OCI-LY1 (cell line): ENCODE measurements around the gene TASP1.

Experiments
- H2AFZ ChIP-seq: fragments of 200-600 bp; sonication (generic), shearing (Covaris generic); 2 replicates; pipeline ENCODE4 v1.6.0; 2014; ENCODE audit warnings: antibody characterized with exemption, mild to moderate bottlenecking, low read length
- H3F3A ChIP-seq: fragments of 200-600 bp; sonication (generic), shearing (Covaris generic); 2 replicates; pipeline ENCODE4 v1.6.0; 2014; ENCODE audit warnings: mild to moderate bottlenecking, antibody characterized with exemption, low read length, moderate library complexity; ENCODE audit not compliant: insufficient read depth
- H3K27ac ChIP-seq: fragments of 200-600 bp; sonication (generic); 2 replicates; pipeline ENCODE4 v1.5.1; 2014; ENCODE audit warnings: low read length, mixed run types, mild to moderate bottlenecking, low read depth; ENCODE audit not compliant: poor library complexity, severe bottlenecking
- H3K27me3 ChIP-seq: fragments of 200-600 bp; sonication (generic); 2 replicates; pipeline ENCODE4 v1.6.0; 2014; ENCODE audit warnings: antibody characterized with exemption, mild to moderate bottlenecking, low read length, moderate library complexity; ENCODE audit not compliant: insufficient read depth
- H3K36me3 ChIP-seq: fragments of 200-600 bp; sonication (generic); 2 replicates; pipeline ENCODE4 v1.6.1; 2014; ENCODE audit warnings: mild to moderate bottlenecking, antibody characterized with exemption, low read length, moderate library complexity, mixed read lengths; ENCODE audit not compliant: insufficient read depth
- H3K4me1 ChIP-seq: fragments of 200-600 bp; sonication (generic); 2 replicates; pipeline ENCODE4 v1.5.1; 2014; ENCODE audit warnings: mild to moderate bottlenecking, low read length, moderate library complexity; ENCODE audit not compliant: insufficient read depth, severe bottlenecking
- H3K4me2 ChIP-seq: fragments of 200-600 bp; sonication (generic), shearing (Covaris generic); 2 replicates; pipeline ENCODE4 v1.6.1; 2014; ENCODE audit warnings: low read length
- H3K4me3 ChIP-seq: fragments of 200-600 bp; sonication (generic); 2 replicates; pipeline ENCODE4 v1.5.1; 2014; ENCODE audit warnings: low read length, low read depth, mild to moderate bottlenecking, mixed read lengths; ENCODE audit not compliant: poor library complexity, severe bottlenecking
- H3K79me2 ChIP-seq: fragments of 200-600 bp; shearing (Covaris generic); 2 replicates; pipeline ENCODE4 v1.6.1; 2016; ENCODE audit warnings: mixed run types, low read length, mixed read lengths; ENCODE audit not compliant: insufficient read depth
- H3K9ac ChIP-seq: fragments of 200-600 bp; sonication (generic), shearing (Covaris generic); 2 replicates; pipeline ENCODE4 v1.6.1; 2014; ENCODE audit warnings: mild to moderate bottlenecking, low read length, mixed read lengths
- H3K9me2 ChIP-seq: fragments of 200-600 bp; sonication (generic), shearing (Covaris generic); 2 replicates; pipeline ENCODE4 v1.6.1; 2014; ENCODE audit warnings: low read depth, mild to moderate bottlenecking, low read length, mixed read lengths
- H3K9me3 ChIP-seq: fragments of 200-600 bp; shearing (Covaris generic); 2 replicates; pipeline ENCODE4 v1.6.1; 2014; ENCODE audit warnings: low read length, mixed read lengths
- H4K20me1 ChIP-seq: fragments of 200-600 bp; sonication (generic), shearing (Covaris generic); 2 replicates; pipeline ENCODE4 v1.6.0; 2016; ENCODE audit warnings: mild to moderate bottlenecking, low read length; ENCODE audit not compliant: insufficient read depth
- EZH2 ChIP-seq: fragments of 200-600 bp; sonication (generic), shearing (Covaris generic); IDR thresholded peaks from 2 replicates; pipeline ENCODE4 v1.8.0; 2017; ENCODE audit warnings: borderline replicate concordance, mixed run types, mild to moderate bottlenecking, antibody characterized with exemption, low read length, moderate library complexity, mixed read lengths
- TF ChIP-seq, protein P1 (sequence below): fragments of 200-600 bp; sonication (generic), shearing (Covaris generic); IDR thresholded peaks from 2 replicates; pipeline ENCODE4 v1.5.1; 2017; ENCODE audit warnings: mild to moderate bottlenecking, antibody characterized with exemption, low read length, moderate library complexity, mixed read lengths

The TASP1 gene

DNA sequence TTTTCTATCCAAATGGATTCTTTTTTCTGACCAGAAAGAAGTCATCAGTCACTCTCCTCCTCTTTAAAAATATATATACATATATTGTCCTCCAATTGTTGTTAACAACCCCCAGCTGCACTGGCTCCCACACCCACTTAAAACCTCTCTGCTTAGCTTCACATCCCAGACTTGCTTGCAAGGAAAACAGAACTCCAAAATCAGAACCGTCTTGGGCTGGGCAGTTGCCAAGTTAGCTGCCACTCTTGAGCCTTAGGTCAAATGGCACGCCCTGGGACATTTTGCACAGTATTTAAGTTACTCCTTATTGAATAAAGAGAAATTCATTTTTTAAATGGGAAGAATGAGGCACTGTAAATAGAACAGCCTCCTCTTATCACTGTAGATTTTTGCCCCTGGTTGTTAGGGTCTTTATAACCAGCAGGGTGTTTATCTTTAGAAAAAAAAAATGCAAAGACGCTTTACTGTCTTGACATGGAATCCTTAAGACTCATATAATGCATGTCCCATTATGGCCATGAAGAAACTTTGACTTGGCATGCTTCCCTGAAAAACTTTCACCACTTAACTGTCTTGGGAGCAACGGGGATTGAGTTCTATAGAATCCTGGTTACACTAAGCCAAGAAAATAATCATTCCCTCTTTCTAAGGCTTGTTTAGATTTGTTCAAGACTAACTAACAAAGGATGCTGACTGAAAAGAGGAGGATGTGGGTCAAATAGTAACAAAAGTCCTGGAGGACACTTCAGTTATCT is 213.2 kb downstream of the TASP1 start:
- Histone ChIP-seq H3K36me3 (no peaks in the 10 kb centered on the region), H3K27me3 (no peaks in the 10 kb centered on the region), H3K9ac (no peak overlapping the region), H3K27ac (no peak overlapping the region), H4K20me1 (no peaks in the 10 kb centered on the region), H3K9me2 (no peaks in the 10 kb centered on the region), H3F3A (no peaks in the 10 kb centered on the region), H3K79me2 (no peaks in the 10 kb centered on the region), H3K4me3 (no peak overlapping the region), H3K4me2 (no peak overlapping the region), H3K4me1 (peaks cover 3% of the 10 kb centered on the region), H3K9me3 (no peaks in the 10 kb centered on the region), H2AFZ (no peak overlapping the region)
- TF ChIP-seq, protein P1, sequence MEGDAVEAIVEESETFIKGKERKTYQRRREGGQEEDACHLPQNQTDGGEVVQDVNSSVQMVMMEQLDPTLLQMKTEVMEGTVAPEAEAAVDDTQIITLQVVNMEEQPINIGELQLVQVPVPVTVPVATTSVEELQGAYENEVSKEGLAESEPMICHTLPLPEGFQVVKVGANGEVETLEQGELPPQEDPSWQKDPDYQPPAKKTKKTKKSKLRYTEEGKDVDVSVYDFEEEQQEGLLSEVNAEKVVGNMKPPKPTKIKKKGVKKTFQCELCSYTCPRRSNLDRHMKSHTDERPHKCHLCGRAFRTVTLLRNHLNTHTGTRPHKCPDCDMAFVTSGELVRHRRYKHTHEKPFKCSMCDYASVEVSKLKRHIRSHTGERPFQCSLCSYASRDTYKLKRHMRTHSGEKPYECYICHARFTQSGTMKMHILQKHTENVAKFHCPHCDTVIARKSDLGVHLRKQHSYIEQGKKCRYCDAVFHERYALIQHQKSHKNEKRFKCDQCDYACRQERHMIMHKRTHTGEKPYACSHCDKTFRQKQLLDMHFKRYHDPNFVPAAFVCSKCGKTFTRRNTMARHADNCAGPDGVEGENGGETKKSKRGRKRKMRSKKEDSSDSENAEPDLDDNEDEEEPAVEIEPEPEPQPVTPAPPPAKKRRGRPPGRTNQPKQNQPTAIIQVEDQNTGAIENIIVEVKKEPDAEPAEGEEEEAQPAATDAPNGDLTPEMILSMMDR = no peak

DNA sequence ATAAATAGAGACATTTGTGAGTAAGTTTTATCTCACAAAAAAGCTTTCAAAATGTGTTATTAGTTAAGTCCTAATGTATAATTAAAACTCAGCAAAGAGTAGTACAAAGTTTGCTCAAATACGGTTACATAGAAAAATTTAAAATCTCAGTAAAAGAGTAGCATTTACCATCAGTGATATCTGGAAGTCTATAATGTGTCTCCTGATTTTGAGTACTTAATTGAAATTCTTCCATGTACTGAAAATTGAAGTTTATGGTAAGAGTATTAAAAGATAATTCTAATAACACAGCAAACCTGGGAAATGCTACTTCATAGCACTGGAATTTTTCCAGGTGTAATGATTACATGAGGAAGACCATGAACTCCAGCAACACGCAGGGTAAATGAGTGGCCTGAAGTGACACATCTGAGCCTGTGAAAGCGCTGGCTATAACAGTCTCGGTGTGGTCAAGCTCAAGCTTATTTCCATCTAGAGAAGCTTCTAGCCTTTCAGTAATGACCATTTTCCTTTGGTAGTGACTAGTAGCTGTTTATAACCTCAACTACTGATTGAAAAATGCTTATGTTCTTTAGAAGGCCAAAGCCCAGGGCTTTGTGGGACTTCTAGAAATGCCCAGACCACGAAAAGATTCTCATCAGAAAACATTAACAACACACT is 214.4 kb downstream of the TASP1 start:
- TF ChIP-seq EZH2 = no peak
- TF ChIP-seq, protein P1 = no peak
- Histone ChIP-seq H3K27me3 (no peaks in the 10 kb centered on the region), H3K79me2 (no peaks in the 10 kb centered on the region), H2AFZ (no peak overlapping the region), H3K4me3 (no peak overlapping the region), H3K27ac (no peak overlapping the region), H3F3A (no peaks in the 10 kb centered on the region), H3K9ac (no peak overlapping the region), H3K9me3 (no peaks in the 10 kb centered on the region), H3K36me3 (no peaks in the 10 kb centered on the region), H4K20me1 (no peaks in the 10 kb centered on the region), H3K4me1 (no peaks in the 10 kb centered on the region), H3K4me2 (no peak overlapping the region), H3K9me2 (no peaks in the 10 kb centered on the region)

DNA sequence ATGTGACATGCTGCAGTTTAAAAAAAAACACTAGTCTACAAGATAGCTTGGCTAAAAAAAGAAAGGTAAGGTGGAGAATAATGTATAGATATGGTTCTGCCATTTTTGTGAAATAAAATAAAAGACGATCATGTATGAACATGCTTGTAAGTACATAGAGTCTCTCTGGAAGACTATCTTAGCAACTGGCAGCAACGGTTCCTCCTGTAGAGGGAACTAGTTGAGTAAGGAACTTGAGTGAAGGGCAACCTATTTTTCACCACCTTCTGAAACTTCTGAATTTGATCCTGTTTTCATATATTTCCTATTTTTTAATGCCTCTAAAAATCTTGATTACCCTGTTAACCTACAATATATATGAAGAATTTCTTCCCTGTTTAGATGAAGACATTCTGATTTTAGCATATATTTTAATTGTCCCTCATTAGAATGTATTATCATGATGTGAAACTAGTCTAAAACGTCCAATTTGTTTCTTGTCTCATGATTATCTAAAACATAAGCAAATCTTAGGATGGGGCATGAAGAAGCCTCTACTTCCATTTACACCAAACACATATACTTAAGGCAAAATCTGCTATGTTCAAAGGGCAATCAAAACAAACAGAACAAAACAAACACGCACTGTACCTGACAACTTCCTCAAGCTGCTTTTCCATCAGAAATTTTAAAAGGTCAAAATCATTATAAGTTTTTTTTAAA is 215.1 kb downstream of the TASP1 start:
- Histone ChIP-seq H3K9ac (no peak overlapping the region), H4K20me1 (no peaks in the 10 kb centered on the region), H3K9me3 (no peaks in the 10 kb centered on the region), H3K79me2 (no peaks in the 10 kb centered on the region), H3K27me3 (no peaks in the 10 kb centered on the region), H3K4me3 (no peak overlapping the region), H3K27ac (no peak overlapping the region), H3K4me1 (no peaks in the 10 kb centered on the region), H3K36me3 (no peaks in the 10 kb centered on the region), H3K9me2 (no peaks in the 10 kb centered on the region), H3F3A (no peaks in the 10 kb centered on the region), H2AFZ (no peak overlapping the region), H3K4me2 (no peak overlapping the region)
- TF ChIP-seq, protein P1 = no peak
